CD4-positive, CD25-positive, alpha-beta regulatory T cell (primary cell): Measurements from ENCODE around the gene RARRES2. TPM values are rescaled to one million over a fixed set of nuclear protein-coding genes. Genes with fewer than 3 reads are reported as not detected.

Source experiments
- ATAC-seq, 2 donors: fragments of 150-1000 bp; cut with Tn5 transposase; one replicate each; pipeline ENCODE4 v1.10.0; 2021; ENCODE audit warnings: low read depth in 2 of 2, moderate number of reproducible peaks in 2 of 2, moderate library complexity in 1 of 2
- DNase-seq, 3 donors: peaks; one replicate each; pipeline versions ENCODE4 v3.0.0 to v3.0.0-alpha.2; 2012 to 2022; ENCODE audit warnings: mixed read lengths in 1 of 3
- H3K27ac ChIP-seq: one replicate; pipeline ENCODE4 v1.7.0; 2013; ENCODE audit warnings: mild to moderate bottlenecking, low read length; ENCODE audit not compliant: insufficient read depth, poor library complexity, severe bottlenecking
- H3K27me3 ChIP-seq: one replicate; pipeline ENCODE4 v1.7.0; 2013; ENCODE audit warnings: low read length; ENCODE audit not compliant: control insufficient read depth, insufficient read depth
- H3K36me3 ChIP-seq: one replicate; pipeline ENCODE4 v1.7.0; 2013; ENCODE audit warnings: mild to moderate bottlenecking, low read length, moderate library complexity; ENCODE audit not compliant: control insufficient read depth, insufficient read depth
- H3K4me1 ChIP-seq: 2 replicates; pipeline ENCODE4 v1.7.0; 2013; ENCODE audit warnings: mild to moderate bottlenecking, low read length; ENCODE audit not compliant: insufficient read depth, control insufficient read depth, poor library complexity, severe bottlenecking
- H3K4me3 ChIP-seq: one replicate; pipeline ENCODE4 v1.7.0; 2013; ENCODE audit warnings: low read depth, mild to moderate bottlenecking, low read length, moderate library complexity
- H3K9me3 ChIP-seq, 2 experiments: 1 replicate in 1 of 2; 2 replicates in 1 of 2; pipeline ENCODE4 v1.7.0; 2013; ENCODE audit warnings: low read length in 2 of 2, mild to moderate bottlenecking in 1 of 2, moderate library complexity in 1 of 2; ENCODE audit not compliant: control insufficient read depth in 2 of 2
- H3K27ac Mint-ChIP-seq, 3 donors: one replicate each; pipeline ENCODE4 v1.8.0; 2020 to 2022; ENCODE audit warnings: mild to moderate bottlenecking in 3 of 3, mixed read lengths in 3 of 3, moderate library complexity in 2 of 3
- H3K27me3 Mint-ChIP-seq: one replicate; pipeline ENCODE4 v1.8.0; 2022; ENCODE audit warnings: mild to moderate bottlenecking, mixed read lengths
- H3K36me3 Mint-ChIP-seq: one replicate; pipeline ENCODE4 v1.8.0; 2020; ENCODE audit warnings: mixed read lengths
- H3K4me1 Mint-ChIP-seq, 4 donors: one replicate each; pipeline ENCODE4 v1.8.0; 2020 to 2022; ENCODE audit warnings: mixed read lengths in 4 of 4, mild to moderate bottlenecking in 1 of 4
- H3K4me3 Mint-ChIP-seq, 4 donors: one replicate each; pipeline ENCODE4 v1.8.0; 2020 to 2022; ENCODE audit warnings: mild to moderate bottlenecking in 4 of 4, mixed read lengths in 4 of 4, moderate library complexity in 3 of 4
- H3K9me3 Mint-ChIP-seq, 7 donors: one replicate each; pipeline ENCODE4 v1.8.0; 2020 to 2022; ENCODE audit warnings: mixed read lengths in 7 of 7, mild to moderate bottlenecking in 3 of 7, moderate library complexity in 2 of 7
- polyA plus RNA-seq, 4 donors: library from polyadenylated mRNA; unstranded; fragments of 300-500 nt; fragmentation: Illumina TruSeq; gene quantifications; one replicate each; pipeline ENCODE4 v1.2.3, GENCODE V29; 2021
- total RNA-seq: library from RNA; stranded (reverse); gene quantifications from one replicate; pipeline ENCODE4 v1.2.3, GENCODE V29; 2022

RARRES2 gene
- total and polyA plus RNA-seq, 5 donors from 2014 or later = not detected

- H3K4me1 ChIP-seq = peaks cover 5% of the 10 kb centered on the region
- no peaks in the 10 kb centered on the region for H3K27me3 ChIP-seq
- ATAC-seq = no peak
- Mint-ChIP-seq H3K27me3 (peaks cover 12% of the 10 kb centered on the region), H3K4me1 (peaks cover 0 to 7% (median 6%) of the 10 kb centered on the region in 4 donors), H3K9me3 (peaks cover 0 to 6% (median 0%) of the 10 kb centered on the region in 7 donors), H3K27ac (no peak overlapping the region), H3K4me3 (no peak overlapping the region), H3K36me3 (no peaks in the 10 kb centered on the region)
- H3K4me3 ChIP-seq = no peak overlapping the region
- no peaks in the 10 kb centered on the region for H3K36me3 ChIP-seq
- H3K27ac ChIP-seq = no peak overlapping the region
- DNase-seq = no peak
- H3K9me3 ChIP-seq = no peaks in the 10 kb centered on the region
Observed at GRCh38 chr7:150351587-150352194, 10.3 kb upstream of the RARRES2 start.

- Histone ChIP-seq H3K27me3 (peaks cover 24% of the 10 kb centered on the region), H3K27ac (no peak overlapping the region), H3K9me3 (peaks cover 5 to 14% of the 10 kb centered on the region in 2 experiments), H3K36me3 (no peaks in the 10 kb centered on the region), H3K4me3 (no peak overlapping the region), H3K4me1 (no peaks in the 10 kb centered on the region)
- ATAC-seq (no peak), DNase-seq (no peak)
- Mint-ChIP-seq H3K4me3 (no peak overlapping the region), H3K9me3 (peaks cover 0 to 12% (median 2%) of the 10 kb centered on the region in 7 donors), H3K36me3 (peaks cover 6% of the 10 kb centered on the region), H3K27me3 (peaks cover 49% of the 10 kb centered on the region), H3K27ac (no peak overlapping the region), H3K4me1 (peaks cover 0 to 5% (median 2%) of the 10 kb centered on the region in 4 donors)
Observed at GRCh38 chr7:150346922-150347321, 5.5 kb upstream of the RARRES2 start.

GRCh38 chr7:150345012-150345411, 3.6 kb upstream of the RARRES2 start:
- H3K4me3 ChIP-seq = no peak overlapping the region
- no peaks in the 10 kb centered on the region for H3K36me3 ChIP-seq
- ATAC-seq = no peak
- H3K4me3 Mint-ChIP-seq = no peak overlapping the region
- peaks cover 0 to 12% (median 2%) of the 10 kb centered on the region in 7 donors for H3K9me3 Mint-ChIP-seq
- no peak overlapping the region for H3K27ac Mint-ChIP-seq
- H3K4me1 Mint-ChIP-seq = peaks cover 0 to 9% (median 3%) of the 10 kb centered on the region in 4 donors
- H3K27me3 ChIP-seq = peaks cover 24% of the 10 kb centered on the region
- DNase-seq = no peak
- H3K27me3 Mint-ChIP-seq = peaks cover 52% of the 10 kb centered on the region
- no peak overlapping the region for H3K27ac ChIP-seq
- peaks cover 5 to 14% of the 10 kb centered on the region in 2 experiments for H3K9me3 ChIP-seq
- H3K36me3 Mint-ChIP-seq = peaks cover 6% of the 10 kb centered on the region
- H3K4me1 ChIP-seq = peaks cover 5% of the 10 kb centered on the region

- peaks cover 6% of the 10 kb centered on the region for H3K36me3 Mint-ChIP-seq
- ATAC-seq = no peak
- peaks cover 0 to 12% (median 2%) of the 10 kb centered on the region in 7 donors for H3K9me3 Mint-ChIP-seq
- DNase-seq = no peak
- Histone ChIP-seq H3K27me3 (peaks cover 24% of the 10 kb centered on the region), H3K36me3 (no peaks in the 10 kb centered on the region), H3K4me1 (peaks cover 5% of the 10 kb centered on the region), H3K4me3 (no peak overlapping the region), H3K27ac (no peak overlapping the region), H3K9me3 (peaks cover 5 to 14% of the 10 kb centered on the region in 2 experiments)
- no peak overlapping the region for H3K27ac Mint-ChIP-seq
- no peak overlapping the region for H3K4me3 Mint-ChIP-seq
- H3K27me3 Mint-ChIP-seq = peaks cover 58% of the 10 kb centered on the region
- peaks cover 0 to 16% (median 3%) of the 10 kb centered on the region in 4 donors for H3K4me1 Mint-ChIP-seq
Observed at GRCh38 chr7:150344299-150344698, 2.9 kb upstream of the RARRES2 start.

GRCh38 chr7:150343225-150343624, 1.8 kb upstream of the RARRES2 start:
- ATAC-seq = no peak
- H3K9me3 Mint-ChIP-seq = peaks cover 0 to 12% (median 2%) of the 10 kb centered on the region in 7 donors
- H3K27ac ChIP-seq = no peak overlapping the region
- DNase-seq = no peak
- no peaks in the 10 kb centered on the region for H3K36me3 ChIP-seq
- H3K9me3 ChIP-seq = peaks cover 5 to 14% of the 10 kb centered on the region in 2 experiments
- H3K27me3 ChIP-seq = peaks cover 24% of the 10 kb centered on the region
- no peak overlapping the region for H3K4me3 ChIP-seq
- no peak overlapping the region for H3K4me3 Mint-ChIP-seq
- H3K4me1 Mint-ChIP-seq = peaks cover 0 to 18% (median 3%) of the 10 kb centered on the region in 4 donors
- H3K36me3 Mint-ChIP-seq = peaks cover 6% of the 10 kb centered on the region
- peaks cover 50% of the 10 kb centered on the region for H3K27me3 Mint-ChIP-seq
- peaks cover 5% of the 10 kb centered on the region for H3K4me1 ChIP-seq
- no peak overlapping the region for H3K27ac Mint-ChIP-seq

- ATAC-seq = no peak
- H3K27ac ChIP-seq = no peak overlapping the region
- H3K27me3 ChIP-seq = peaks cover 24% of the 10 kb centered on the region
- Mint-ChIP-seq H3K4me3 (no peak overlapping the region), H3K9me3 (peaks cover 0 to 12% (median 2%) of the 10 kb centered on the region in 7 donors), H3K27me3 (peaks cover 47% of the 10 kb centered on the region), H3K4me1 (peaks cover 0 to 18% (median 3%) of the 10 kb centered on the region in 4 donors), H3K36me3 (peaks cover 12% of the 10 kb centered on the region), H3K27ac (no peak overlapping the region)
- H3K36me3 ChIP-seq = no peaks in the 10 kb centered on the region
- peaks cover 5% of the 10 kb centered on the region for H3K4me1 ChIP-seq
- H3K4me3 ChIP-seq = no peak overlapping the region
- no peak for DNase-seq
- peaks cover 5 to 14% of the 10 kb centered on the region in 2 experiments for H3K9me3 ChIP-seq
Observed at GRCh38 chr7:150342121-150342408, 636 bp upstream of the RARRES2 start.

GRCh38 chr7:150340875-150341262, 560 bp downstream of the RARRES2 start:
- peaks cover 5% of the 10 kb centered on the region for H3K4me1 ChIP-seq
- Mint-ChIP-seq H3K27me3 (peaks cover 47% of the 10 kb centered on the region), H3K27ac (no peak overlapping the region), H3K36me3 (peaks cover 15% of the 10 kb centered on the region), H3K4me1 (peaks cover 0 to 18% (median 3%) of the 10 kb centered on the region in 4 donors), H3K9me3 (peaks cover 0 to 12% (median under 1%) of the 10 kb centered on the region in 7 donors), H3K4me3 (no peak overlapping the region)
- DNase-seq (no peak), ATAC-seq (no peak)
- H3K27me3 ChIP-seq = peaks cover 24% of the 10 kb centered on the region
- H3K4me3 ChIP-seq = no peak overlapping the region
- peaks cover 5 to 14% of the 10 kb centered on the region in 2 experiments for H3K9me3 ChIP-seq
- no peak overlapping the region for H3K27ac ChIP-seq
- H3K36me3 ChIP-seq = no peaks in the 10 kb centered on the region
